A549 treated with ZK216348 at 1 μM for 4 hours (cell line): ENCODE data around the gene IFNE. TPM values are rescaled to one million over a fixed set of nuclear protein-coding genes. Genes with fewer than 3 reads are reported as not detected.

Experiments
- total RNA-seq: library from RNA; stranded (reverse); fragments of 200-300 nt; extraction: Qiagen RNA extraction; gene quantifications from 5 replicates; pipeline ENCODE4 v1.2.3, GENCODE V29; 2022; ENCODE audit warnings: low read depth

Gene IFNE, protein sequence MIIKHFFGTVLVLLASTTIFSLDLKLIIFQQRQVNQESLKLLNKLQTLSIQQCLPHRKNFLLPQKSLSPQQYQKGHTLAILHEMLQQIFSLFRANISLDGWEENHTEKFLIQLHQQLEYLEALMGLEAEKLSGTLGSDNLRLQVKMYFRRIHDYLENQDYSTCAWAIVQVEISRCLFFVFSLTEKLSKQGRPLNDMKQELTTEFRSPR
- total RNA-seq = 1.0 to 2.2 TPM (median 1.7 TPM) in 5 replicates

GRCh38 chr9:21482213-21482612 is at the start of gene IFNE:
IFNE (minus strand) TSS chr9:21482313; CDS start chr9:21481694, 619 bp downstream.

DNA sequence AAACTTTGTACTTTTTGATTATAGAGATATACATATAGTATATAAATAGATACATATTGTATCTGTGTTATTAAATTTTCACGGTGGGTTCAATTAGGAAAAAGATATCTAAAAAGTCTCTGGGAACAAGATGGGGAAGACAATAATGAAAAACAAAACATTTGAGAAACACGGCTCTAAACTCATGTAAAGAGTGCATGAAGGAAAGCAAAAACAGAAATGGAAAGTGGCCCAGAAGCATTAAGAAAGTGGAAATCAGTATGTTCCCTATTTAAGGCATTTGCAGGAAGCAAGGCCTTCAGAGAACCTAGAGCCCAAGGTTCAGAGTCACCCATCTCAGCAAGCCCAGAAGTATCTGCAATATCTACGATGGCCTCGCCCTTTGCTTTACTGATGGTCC is 42.0 kb downstream of the IFNE start, which contains the start of gene IFNA1:
IFNA1 (plus strand) TSS at position 301 of the 400 bp plus-strand sequence; CDS start at position 370, 69 bp downstream.

Other genes with a start within 250 kb of the IFNE start
- not detected in 5 replicates for gene IFNA14, start 242.3 kb downstream of the IFNE start, total RNA-seq
- not detected in 5 replicates for gene IFNA5, start 177.0 kb downstream of the IFNE start, total RNA-seq
- gene KLHL9, start 146.9 kb downstream of the IFNE start, total RNA-seq = 11.7 to 20.5 TPM (median 18.7 TPM) in 5 replicates
- not detected in 5 replicates for gene IFNA6, start 131.4 kb downstream of the IFNE start, total RNA-seq
- gene IFNA13, start 114.3 kb downstream of the IFNE start, total RNA-seq = not detected in 5 replicates
- not detected in 5 replicates for gene IFNA2, start 96.9 kb downstream of the IFNE start, total RNA-seq
- not detected in 5 replicates for gene IFNA8, start 73.2 kb downstream of the IFNE start, total RNA-seq
- gene IFNA1, start 41.9 kb downstream of the IFNE start, total RNA-seq = not detected in 5 replicates